Adipose tissue (tissue), 3 donors: Measurements from ENCODE around the gene R3HDM1. TPM values are rescaled to one million over a fixed set of nuclear protein-coding genes. Genes with fewer than 3 reads are reported as not detected.
"Not testable (repeated sequence)": the region's sequence is repeated elsewhere in the genome, so short reads cannot be mapped to it uniquely, and the experiment has no call there.

Experiments used
- H3K27ac ChIP-seq: one replicate; pipeline ENCODE4 v1.5.1; 2013; ENCODE audit warnings: low read depth, low read length
- WGBS, 3 donors: extraction: QIAGEN DNeasy Blood & Tissue Kit; methylation state at CpG; one replicate each; pipeline ENCODE4 v1.1.7; 2013; 5-methylcytosine and 5-hydroxymethylcytosine counted together
- polyA plus RNA-seq, 3 donors: library from polyadenylated mRNA; stranded (reverse); fragments of 200-250 nt; gene quantifications; one replicate each; pipeline ENCODE4 v1.2.3, GENCODE V29; 2013
- donor health status: healthy with polysubstance abuse.
- donor health status: Bipolar disorder and iron deficiency.
- donor health status: healthy.

R3HDM1 gene
- polyA plus RNA-seq, 3 donors = 5.2 to 12.5 (median 10.3) TPM

DNA sequence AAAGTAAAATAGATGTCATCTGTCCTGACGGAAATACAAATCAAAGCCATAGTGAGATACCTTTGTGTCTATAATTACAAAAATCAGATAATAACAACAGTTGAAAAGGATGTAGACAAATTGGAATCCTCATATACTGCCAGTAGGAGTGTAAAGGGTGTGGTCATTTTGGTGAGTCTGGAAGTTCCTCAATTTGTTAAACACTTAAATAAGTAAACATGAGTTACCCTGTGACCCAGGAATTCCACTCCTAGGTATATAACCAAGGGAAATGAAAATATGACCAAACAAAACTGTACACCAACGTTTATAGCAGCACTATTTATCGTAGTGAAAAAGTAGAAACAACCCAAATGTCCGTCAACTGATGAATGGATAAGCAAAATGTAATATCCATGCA, 24.0 kb downstream of the R3HDM1 start:
- 87 to 96% (median 95%) methylated on average over 4 of the region's 4 CpGs for WGBS, 3 donors

DNA sequence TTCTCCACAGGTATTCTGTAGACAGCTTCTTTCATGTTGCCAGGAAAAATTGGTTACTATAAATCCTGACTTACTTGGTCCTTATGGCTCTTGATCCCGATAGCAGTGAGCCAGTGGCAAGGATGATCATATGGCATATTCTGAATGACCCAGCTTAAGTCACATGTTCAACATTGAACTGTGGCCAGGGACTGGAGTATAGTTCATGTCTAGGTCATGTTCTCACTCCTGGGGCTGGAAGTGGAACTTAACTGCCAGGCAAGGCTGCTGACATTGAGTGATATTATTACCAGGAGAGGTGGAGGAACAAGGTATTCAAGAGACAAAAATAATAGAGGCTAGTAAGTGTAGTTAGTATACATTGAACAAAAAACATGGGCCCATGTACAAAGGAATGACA, 26.2 kb downstream of the R3HDM1 start:
- H3K27ac ChIP-seq = no peak overlapping the region
- 72 to 85% (median 81%) methylated on average over 1 of the region's 1 CpG for WGBS, 3 donors

More for the DNA sequence above, 24.0 kb downstream of the R3HDM1 start:
- H3K27ac ChIP-seq = no peak overlapping the region

DNA sequence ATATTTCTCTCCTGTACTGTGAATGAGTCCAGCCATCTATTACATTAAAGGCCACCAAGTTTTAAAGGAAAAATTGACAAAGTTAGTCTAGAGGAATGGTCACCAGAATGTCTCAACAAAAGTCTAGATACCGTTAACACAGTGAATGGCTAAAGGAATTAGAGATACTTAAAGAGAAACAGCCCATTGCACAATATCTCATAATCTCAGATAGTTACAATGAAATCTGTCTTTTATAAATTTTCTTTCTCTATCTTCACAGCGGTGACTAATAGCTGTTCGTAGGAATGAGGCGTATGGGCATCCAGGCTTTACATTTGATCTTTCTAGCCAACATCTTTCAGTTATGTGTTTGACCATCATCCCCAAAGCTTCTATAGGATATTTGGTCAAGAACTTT, 30.6 kb downstream of the R3HDM1 start:
- WGBS, 3 donors = 96 to 99% (median 98%) methylated on average over 4 of the region's 4 CpGs
- no peak overlapping the region for H3K27ac ChIP-seq

- 93 to 98% (median 96%) methylated on average over 4 of the region's 4 CpGs for WGBS, 3 donors
- no peak overlapping the region for H3K27ac ChIP-seq
Observed at GRCh38 chr2:135563793-135564192, 32.5 kb downstream of the R3HDM1 start.

DNA sequence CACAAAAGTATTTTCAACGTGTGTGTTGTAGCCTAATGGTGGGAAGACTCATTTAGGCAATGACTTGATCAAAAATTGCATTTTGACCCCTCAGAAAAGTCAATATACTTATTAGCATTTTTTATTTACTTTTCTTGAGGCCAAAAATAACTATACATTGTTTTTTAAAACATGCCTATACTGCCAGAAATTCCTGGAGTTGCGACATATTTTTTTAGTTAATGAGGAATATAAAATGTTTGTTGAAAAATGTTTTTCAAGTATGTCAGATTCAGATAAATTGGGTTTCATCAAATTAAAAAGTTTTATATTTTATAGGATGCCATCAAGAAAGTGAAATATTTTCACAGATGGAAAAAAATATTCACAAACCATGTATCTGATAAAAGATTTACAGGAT, 39.6 kb downstream of the R3HDM1 start:
- 79 to 95% (median 86%) methylated on average over 2 of the region's 2 CpGs for WGBS, 3 donors
- H3K27ac ChIP-seq = no peak overlapping the region

- no peak overlapping the region for H3K27ac ChIP-seq
- WGBS, 3 donors = 94 to 100% (median 100%) methylated on average over 1 of the region's 1 CpG
Observed at GRCh38 chr2:135573620-135574019, 42.3 kb downstream of the R3HDM1 start.

GRCh38 chr2:135581282-135581681, 50.0 kb downstream of the R3HDM1 start:
- 94 to 99% (median 95%) methylated on average over 3 of the region's 3 CpGs for WGBS, 3 donors
- no peak overlapping the region for H3K27ac ChIP-seq

DNA sequence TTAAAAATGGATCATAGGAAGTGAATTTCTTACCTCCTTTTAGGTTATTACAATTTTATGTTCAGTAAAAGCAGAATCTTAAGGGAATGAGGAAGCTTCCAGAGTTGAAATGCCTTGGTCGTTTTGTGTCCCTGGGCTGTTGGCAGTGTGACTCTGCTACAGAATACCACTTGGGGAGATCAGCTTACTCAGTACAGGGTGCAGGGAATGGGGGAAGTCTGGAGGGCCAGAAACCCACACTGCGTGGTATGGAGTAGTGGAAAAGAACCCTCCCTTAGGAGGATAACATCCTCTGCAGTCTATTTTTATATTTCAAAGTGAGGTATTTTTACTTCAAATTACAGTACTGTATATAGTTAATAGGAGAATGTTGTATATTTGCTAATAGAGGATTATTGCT, 51.1 kb downstream of the R3HDM1 start:
- 57 to 70% (median 66%) methylated on average over 2 of the region's 2 CpGs for WGBS, 3 donors
- H3K27ac ChIP-seq = no peak overlapping the region

DNA sequence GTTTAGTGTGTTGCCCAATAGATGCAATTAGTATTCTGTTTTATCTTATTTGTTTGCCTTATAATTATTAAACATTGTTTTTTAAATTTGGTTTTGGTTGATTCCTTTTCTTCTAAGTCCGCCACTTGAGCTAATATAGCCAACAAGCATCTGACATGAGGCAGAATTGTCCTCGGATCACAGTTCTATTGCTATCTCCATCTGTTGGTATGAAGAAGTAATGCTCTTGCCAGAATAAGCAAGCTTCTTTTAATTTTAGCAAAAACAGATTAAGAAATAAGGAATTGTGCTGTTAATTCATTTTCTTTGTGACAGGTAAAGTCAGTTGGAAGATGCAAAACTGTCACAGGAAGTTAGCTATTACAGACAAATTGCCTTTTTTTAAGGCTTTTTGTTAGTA, 54.3 kb downstream of the R3HDM1 start:
- 71 to 81% (median 81%) methylated on average over 2 of the region's 2 CpGs for WGBS, 3 donors
- no peak overlapping the region for H3K27ac ChIP-seq

DNA sequence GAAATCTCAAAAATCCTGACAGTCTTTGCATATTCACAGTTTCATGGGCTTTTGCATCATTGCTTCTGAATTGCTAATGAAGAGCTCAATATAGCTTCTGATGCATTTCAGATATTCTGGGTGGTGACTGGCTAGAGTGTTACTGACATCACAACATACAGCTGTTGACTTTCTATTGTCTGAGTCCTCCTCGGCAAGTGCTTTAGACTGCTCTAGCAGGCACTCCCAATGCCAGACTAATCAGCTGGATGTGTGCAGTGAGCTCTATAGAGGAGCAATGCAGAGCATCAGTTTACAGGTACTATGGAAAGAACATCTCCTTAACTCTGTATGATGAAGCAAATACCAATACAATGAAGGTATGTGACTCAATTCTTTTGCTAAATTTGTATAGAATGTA, 54.9 kb downstream of the R3HDM1 start:
- no peak overlapping the region for H3K27ac ChIP-seq
- 75 to 85% (median 78%) methylated on average over 1 of the region's 1 CpG for WGBS, 3 donors

GRCh38 chr2:135587958-135588357, 56.7 kb downstream of the R3HDM1 start:
- H3K27ac ChIP-seq = no peak overlapping the region
- WGBS, 3 donors = 88 to 92% (median 90%) methylated on average over 1 of the region's 1 CpG

DNA sequence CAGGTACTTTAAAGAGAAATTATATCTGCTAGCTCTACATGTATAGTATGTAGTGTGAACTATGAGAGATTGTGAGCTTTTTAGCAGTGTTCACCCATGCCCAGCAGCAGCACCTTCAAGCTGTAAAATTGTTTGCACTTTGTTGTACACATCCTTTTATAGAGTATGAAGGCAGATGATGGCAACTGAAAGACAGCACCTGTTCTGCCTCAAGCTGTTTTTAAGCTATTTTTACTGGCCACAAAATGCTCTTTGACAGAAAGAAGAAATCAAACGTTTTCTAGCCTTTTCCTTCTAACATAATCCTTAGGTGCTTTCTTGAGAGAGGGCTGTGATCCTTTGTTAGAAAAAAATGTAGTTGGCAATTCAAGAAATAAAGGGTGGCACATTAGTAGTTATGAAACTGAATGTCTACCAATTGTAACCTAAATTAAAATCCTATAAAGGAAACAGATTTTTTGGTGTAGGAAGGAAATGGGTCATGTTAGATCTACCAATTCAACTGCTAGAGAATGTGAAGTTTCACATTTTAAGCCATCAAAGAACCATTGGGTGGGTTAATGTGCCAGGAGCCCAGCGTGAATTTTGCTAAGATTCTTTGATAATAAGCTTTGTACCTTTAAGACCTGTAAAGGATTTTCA, 59.5 kb downstream of the R3HDM1 start:
- no peak overlapping the region for H3K27ac ChIP-seq
- WGBS, 3 donors = 63 to 71% (median 68%) methylated on average over 2 of the region's 2 CpGs

GRCh38 chr2:135600915-135601314, 69.6 kb downstream of the R3HDM1 start:
- WGBS, 3 donors = 90 to 94% (median 91%) methylated on average over 2 of the region's 2 CpGs
- H3K27ac ChIP-seq = no peak overlapping the region

DNA sequence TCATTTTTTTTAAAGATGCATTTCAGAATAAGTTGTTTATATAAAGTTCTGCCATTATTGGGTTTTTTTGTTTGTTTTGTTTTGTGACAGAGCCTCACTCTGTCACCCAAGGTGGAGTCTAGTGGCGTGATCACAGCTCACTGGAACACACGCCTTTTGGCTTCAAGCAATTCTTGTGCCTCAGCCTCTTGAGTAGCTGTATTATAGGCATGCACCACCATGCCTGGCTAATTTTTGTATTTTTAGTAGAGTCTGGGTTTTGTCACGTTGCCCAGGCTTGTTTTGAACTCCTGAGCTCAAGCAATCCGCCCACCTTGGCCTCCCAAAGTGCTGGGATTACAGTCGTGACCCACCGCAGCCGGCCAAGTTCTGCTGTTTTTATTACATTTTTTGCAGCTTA, 72.3 kb downstream of the R3HDM1 start:
- H3K27ac ChIP-seq = no peak overlapping the region
- WGBS, 3 donors = 70 to 86% (median 77%) methylated on average over 7 of the region's 7 CpGs

GRCh38 chr2:135607561-135607960, 76.3 kb downstream of the R3HDM1 start:
- no peak overlapping the region for H3K27ac ChIP-seq
- WGBS, 3 donors = 73 to 97% (median 96%) methylated on average over 2 of the region's 2 CpGs

DNA sequence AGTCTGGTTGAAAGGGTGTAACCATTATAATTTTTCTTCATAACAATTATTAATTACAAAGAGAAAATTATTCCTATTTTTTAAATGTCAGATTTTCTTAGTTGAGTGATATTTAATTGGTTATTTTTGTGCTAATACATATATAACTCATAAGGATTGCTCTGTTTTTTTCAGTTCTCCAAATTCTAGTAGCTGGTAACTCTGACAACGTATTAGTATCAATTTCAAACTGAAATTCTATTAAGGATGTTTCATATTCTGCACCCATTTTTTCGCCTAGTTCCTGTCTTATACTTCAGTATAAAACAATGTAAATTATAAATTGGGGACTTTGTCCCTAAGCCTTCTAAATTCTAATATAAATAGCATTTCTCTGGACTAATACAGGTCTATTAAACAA, 81.0 kb downstream of the R3HDM1 start:
- H3K27ac ChIP-seq = no peak overlapping the region
- WGBS, 3 donors = 95% methylated on average over 2 of the region's 2 CpGs

- 92 to 98% (median 97%) methylated on average over 3 of the region's 3 CpGs for WGBS, 3 donors
- H3K27ac ChIP-seq = no peak overlapping the region
Observed at GRCh38 chr2:135615404-135615803, 84.1 kb downstream of the R3HDM1 start.

DNA sequence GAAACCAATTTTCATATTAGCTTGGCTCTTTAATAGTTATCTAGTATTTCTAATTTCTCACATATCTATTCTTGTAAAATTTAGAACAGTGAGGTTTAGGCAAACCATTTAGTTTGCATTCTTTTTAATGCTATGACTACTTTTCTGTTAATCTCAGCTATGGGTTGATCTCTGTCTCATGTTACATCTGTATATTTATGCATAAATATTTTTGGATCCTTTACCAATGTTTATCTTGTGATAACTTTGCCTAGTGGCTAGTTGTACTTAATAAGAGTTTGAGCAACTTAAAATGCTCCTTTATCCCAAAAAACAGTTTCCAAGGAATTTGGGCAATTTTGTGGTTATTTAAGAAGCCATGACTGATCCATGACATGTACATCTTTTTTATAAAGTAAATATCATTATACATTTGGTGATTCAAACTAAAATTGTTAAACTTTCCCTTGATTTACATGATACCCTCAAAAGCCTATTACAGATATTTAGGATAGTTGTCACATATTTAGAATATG, 86.3 kb downstream of the R3HDM1 start:
- no peak overlapping the region for H3K27ac ChIP-seq

- H3K27ac ChIP-seq = no peak overlapping the region
- WGBS, 3 donors = 93 to 100% (median 94%) methylated on average over 1 of the region's 1 CpG
Observed at GRCh38 chr2:135620198-135620597, 88.9 kb downstream of the R3HDM1 start.

GRCh38 chr2:135629520-135629919, 98.2 kb downstream of the R3HDM1 start:
- H3K27ac ChIP-seq = no peak overlapping the region

- H3K27ac ChIP-seq = not testable (repeated sequence)
- 58 to 97% (median 94%) methylated on average over 8 of the region's 8 CpGs for WGBS, 3 donors
Observed at GRCh38 chr2:135630034-135630433, 98.8 kb downstream of the R3HDM1 start.
